Panc1 (cell line): ENCODE data around the gene NEUROD1. TPM values are rescaled to one million over a fixed set of nuclear protein-coding genes. Genes with fewer than 3 reads are reported as not detected.

ENCODE experiments used
- ATAC-seq: fragments of 200-7000 bp; cut with Tn5 transposase; 2 replicates; pipeline ENCODE4 v1.9.1; 2020; ENCODE audit warnings: mild to moderate bottlenecking, moderate library complexity
- BruUV-seq: library from RNA; stranded (reverse); fragments of 400-500 nt; replicated peaks from 2 replicates; lab custom pipeline; 2021; lab: Mats Ljungman, UMichigan
- CTCF ChIA-PET: fragments of 300-600 bp; sonication (Branson Sonifier 250); formaldehyde crosslinking; loops from one replicate; lab custom pipeline; 2022; ENCODE audit warnings: antibody characterized with exemption; lab: Charles Lee
- POLR2A ChIA-PET: fragments of 300-600 bp; sonication (Branson Sonifier 250); formaldehyde crosslinking; loops from one replicate; lab custom pipeline; 2022; ENCODE audit warnings: antibody characterized with exemption; lab: Charles Lee
- DNase-seq: peaks from one replicate; pipeline ENCODE4 v3.0.0-alpha.2; 2010; ENCODE audit warnings: low read depth, low spot score
- H3K27ac ChIP-seq: 2 replicates; pipeline ENCODE4 v1.5.1; 2011; ENCODE audit warnings: mild to moderate bottlenecking, low read length, inconsistent platforms
- H3K27me3 ChIP-seq: fragments of 200-500 bp; sonication (Bioruptor generic); 2 replicates; pipeline ENCODE4 v1.6.0; 2014; ENCODE audit warnings: low read length, inconsistent platforms; ENCODE audit not compliant: control insufficient read depth, insufficient read depth
- H3K36me3 ChIP-seq: fragments of 200-500 bp; sonication (Bioruptor generic); 2 replicates; pipeline ENCODE4 v1.5.1; 2014; ENCODE audit warnings: inconsistent platforms, mild to moderate bottlenecking, low read length, moderate library complexity; ENCODE audit not compliant: control insufficient read depth, insufficient read depth
- H3K4me1 ChIP-seq: 2 replicates; pipeline ENCODE4 v1.5.1; 2011; ENCODE audit warnings: inconsistent platforms, mild to moderate bottlenecking, low read length, moderate library complexity; ENCODE audit not compliant: control insufficient read depth, insufficient read depth
- H3K4me3 ChIP-seq, 2 experiments: 2 replicates each; pipeline ENCODE4 v1.5.1; 2011 to 2012; ENCODE audit warnings: low read depth in 2 of 2, low read length in 2 of 2, mild to moderate bottlenecking in 2 of 2, inconsistent platforms in 1 of 2, moderate library complexity in 1 of 2
- H3K9me3 ChIP-seq: fragments of 200-500 bp; sonication (Bioruptor generic); 2 replicates; pipeline ENCODE4 v1.5.1; 2014; ENCODE audit warnings: low read depth, mild to moderate bottlenecking, inconsistent platforms, low read length, moderate library complexity; ENCODE audit not compliant: control insufficient read depth, insufficient read depth
- CTCF ChIP-seq: fragments of 450-650 bp; IDR thresholded peaks from 2 replicates; pipeline ENCODE4 v1.5.1; 2017; ENCODE audit warnings: mild to moderate bottlenecking
- POLR2AphosphoS5 ChIP-seq: IDR thresholded peaks from 2 replicates; pipeline ENCODE4 v1.6.1; 2012; ENCODE audit warnings: mild to moderate bottlenecking, low read depth, low read length, moderate library complexity
- REST ChIP-seq, 2 experiments: IDR thresholded peaks; 2 replicates each; pipeline ENCODE4 v1.6.1; 2011 to 2012; ENCODE audit warnings: low read depth in 2 of 2, control low read depth in 1 of 2, low read length in 1 of 2, mild to moderate bottlenecking in 1 of 2, moderate library complexity in 1 of 2; ENCODE audit not compliant: insufficient read depth in 1 of 2
- SIN3A ChIP-seq: IDR thresholded peaks from 2 replicates; pipeline ENCODE4 v1.6.1; 2012; ENCODE audit warnings: low read depth, mild to moderate bottlenecking, low read length, moderate library complexity, borderline replicate concordance; ENCODE audit not compliant: insufficient read depth
- TCF7L2 ChIP-seq: IDR thresholded peaks from 2 replicates; pipeline ENCODE4 v1.6.1; 2011; ENCODE audit warnings: mild to moderate bottlenecking, low read depth, low read length, inconsistent platforms
- in situ Hi-C: cut with HindIII; loops from 2 replicates; pipeline ENCODE4 v1.10.0; 2016; ENCODE audit warnings: low sequenced_read_pairs, low pct_unique_long_range_greater_than_20kb
- intact Hi-C: fragments of 100-400 bp; cut with micrococcal nuclease; formaldehyde crosslinking; loops from one replicate; pipeline ENCODE4 v1.10.0; 2022; ENCODE audit not compliant: unreplicated experiment
- total RNA-seq: library from RNA; stranded (reverse); gene quantifications from one replicate; pipeline ENCODE4 v1.2.1, GENCODE V29; 2021; ENCODE audit not compliant: unreplicated experiment

NEUROD1 gene
- total RNA-seq, 1 experiment from 2014 or later = not detected

- no peaks in the 10 kb centered on the region for H3K4me1 ChIP-seq
- no peak overlapping the region for H3K4me3 ChIP-seq
- TF ChIP-seq CTCF = no peak
- no peak overlapping the region for H3K27ac ChIP-seq
- no peak for ATAC-seq
- in situ Hi-C loops (no loop called here), intact Hi-C loops (no loop called here)
- H3K36me3 ChIP-seq = no peaks in the 10 kb centered on the region
- H3K9me3 ChIP-seq = peaks cover 10% of the 10 kb centered on the region; the same call in 1 of the 2 replicates
- BruUV-seq = no TSS peak
- H3K27me3 ChIP-seq = peaks cover 10% of the 10 kb centered on the region; the same call in 1 of the 2 replicates
- POLR2A ChIA-PET = no interaction called here
- no peak for DNase-seq
- CTCF ChIA-PET = no interaction called here
Measured at GRCh38 chr2:181670632-181671031, 9.7 kb downstream of the NEUROD1 start.

GRCh38 chr2:181667234-181667633 is 13.1 kb downstream of the NEUROD1 start:
- BruUV-seq = no TSS peak
- Histone ChIP-seq H3K4me3 (no peak overlapping the region), H3K27me3 (peaks cover 4% of the 10 kb centered on the region; the same call in 1 of the 2 replicates), H3K27ac (no peak overlapping the region), H3K9me3 (peaks cover 10% of the 10 kb centered on the region; the same call in 1 of the 2 replicates), H3K4me1 (no peaks in the 10 kb centered on the region), H3K36me3 (no peaks in the 10 kb centered on the region)
- intact Hi-C loops (no loop called here), in situ Hi-C loops (no loop called here)
- ATAC-seq (no peak), DNase-seq (no peak)
- no peak for TF ChIP-seq TCF7L2
- TF ChIP-seq REST (IDR thresholded peaks at IDR 0.05; ENCODE audit: insufficient read depth in 1 of 2, low read depth in 2 of 2, low read length in 1 of 2) = no peak
- TF ChIP-seq SIN3A = no peak
- TF ChIP-seq CTCF = no peak
- no peak for TF ChIP-seq POLR2AphosphoS5
- CTCF ChIA-PET = no interaction called here
- POLR2A ChIA-PET = no interaction called here
